OCI-LY7 (cell line): Measurements from ENCODE around the gene MAN1C1. TPM values are rescaled to one million over a fixed set of nuclear protein-coding genes. Genes with fewer than 3 reads are reported as not detected.

Experiments
- BruUV-seq: library from RNA; stranded (reverse); fragments of 400-500 nt; replicated peaks from 2 replicates; lab custom pipeline; 2021; lab: Mats Ljungman, UMichigan
- CTCF ChIA-PET: fragments of 300-600 bp; sonication (Branson Sonifier 250); formaldehyde crosslinking; loops from one replicate; lab custom pipeline; 2022; ENCODE audit warnings: antibody characterized with exemption; ENCODE audit not compliant: unreplicated experiment; lab: Charles Lee
- POLR2A ChIA-PET: fragments of 300-600 bp; sonication (Branson Sonifier 250); formaldehyde crosslinking; loops from one replicate; lab custom pipeline; 2022; ENCODE audit warnings: antibody characterized with exemption; lab: Charles Lee
- DNase-seq: peaks from one replicate; pipeline ENCODE4 v3.0.0-alpha.2; 2015; ENCODE audit warnings: low spot score
- H2AFZ ChIP-seq: fragments of 200-600 bp; sonication (generic), shearing (Covaris generic); 2 replicates; pipeline ENCODE4 v1.6.1; 2014; ENCODE audit warnings: mild to moderate bottlenecking, antibody characterized with exemption, low read length, moderate library complexity
- H3K27ac ChIP-seq: fragments of 200-600 bp; sonication (generic); 2 replicates; pipeline ENCODE4 v1.5.1; 2014; ENCODE audit warnings: mixed run types, low read depth, mild to moderate bottlenecking, moderate library complexity, low read length, inconsistent platforms; ENCODE audit not compliant: poor library complexity, severe bottlenecking
- H3K36me3 ChIP-seq: fragments of 200-600 bp; sonication (generic); 2 replicates; pipeline ENCODE4 v1.6.1; 2014; ENCODE audit warnings: mild to moderate bottlenecking, antibody characterized with exemption, low read length, moderate library complexity, mixed read lengths; ENCODE audit not compliant: insufficient read depth
- H3K4me1 ChIP-seq: fragments of 200-600 bp; sonication (generic); 2 replicates; pipeline ENCODE4 v1.5.1; 2014; ENCODE audit warnings: mild to moderate bottlenecking, low read length; ENCODE audit not compliant: insufficient read depth, poor library complexity, severe bottlenecking
- H3K4me2 ChIP-seq: fragments of 200-600 bp; sonication (generic); 2 replicates; pipeline ENCODE4 v1.6.1; 2014; ENCODE audit warnings: mild to moderate bottlenecking, low read length
- H3K4me3 ChIP-seq: fragments of 200-600 bp; sonication (generic); 2 replicates; pipeline ENCODE4 v1.5.1; 2014; ENCODE audit warnings: mild to moderate bottlenecking, low read depth, low read length; ENCODE audit not compliant: poor library complexity, severe bottlenecking
- H3K79me2 ChIP-seq: fragments of 200-600 bp; sonication (generic); 2 replicates; pipeline ENCODE4 v1.6.1; 2016; ENCODE audit warnings: low read depth, mild to moderate bottlenecking, low read length, moderate library complexity, mixed read lengths; ENCODE audit not compliant: insufficient read depth
- H3K9me2 ChIP-seq: fragments of 200-600 bp; sonication (generic); 2 replicates; pipeline ENCODE4 v1.6.1; 2016; ENCODE audit warnings: mild to moderate bottlenecking, low read length, mixed read lengths; ENCODE audit not compliant: insufficient read depth
- H3K9me3 ChIP-seq: fragments of 200-600 bp; sonication (generic); 2 replicates; pipeline ENCODE4 v1.6.1; 2014; ENCODE audit warnings: mild to moderate bottlenecking, mixed run types, low read length, mixed read lengths
- H4K20me1 ChIP-seq: fragments of 200-600 bp; sonication (generic); 2 replicates; pipeline ENCODE4 v1.6.1; 2014; ENCODE audit warnings: mild to moderate bottlenecking, antibody characterized with exemption, low read length, moderate library complexity, mixed read lengths; ENCODE audit not compliant: insufficient read depth
- CTCF ChIP-seq: fragments of 200-600 bp; sonication (generic); conservative IDR thresholded peaks from 2 replicates; pipeline ENCODE4 v1.5.1; 2014; ENCODE audit warnings: mild to moderate bottlenecking, antibody characterized with exemption, low read length, moderate library complexity, mixed read lengths
- EZH2phosphoT487 ChIP-seq: fragments of 200-600 bp; sonication (generic); IDR thresholded peaks from 2 replicates; pipeline ENCODE4 v1.6.1; 2018; ENCODE audit warnings: low read depth, borderline replicate concordance, mild to moderate bottlenecking, mixed run types, antibody characterized with exemption, low read length, moderate library complexity, mixed read lengths
- intact Hi-C: fragments of 100-400 bp; cut with micrococcal nuclease; formaldehyde crosslinking; loops from one replicate; pipeline ENCODE4 v1.10.0; 2022; ENCODE audit not compliant: unreplicated experiment
- total RNA-seq, 2 experiments: library from RNA; depleted of rRNA in 1 of 2; stranded (reverse); fragments of >200 nt in 1 of 2; shearing (Covaris generic) in 1 of 2; gene quantifications; 2 replicates each; pipeline ENCODE4 v1.2.3, GENCODE V29; 2014 to 2022

Gene MAN1C1
- total RNA-seq, 2 experiments from 2014 or later: 3.0 to 4.9 TPM

- CTCF ChIA-PET: no interaction called here
- intact Hi-C loops: no loop called here
- Histone ChIP-seq H3K4me2 (no peak overlapping the region), H3K79me2 (no peaks in the 10 kb centered on the region), H3K4me3 (no peak overlapping the region), H3K9me2 (no peaks in the 10 kb centered on the region), H2AFZ (no peak overlapping the region), H3K4me1 (peaks cover 21% of the 10 kb centered on the region), H3K9me3 (no peaks in the 10 kb centered on the region), H4K20me1 (no peaks in the 10 kb centered on the region), H3K27ac (no peak overlapping the region), H3K36me3 (no peaks in the 10 kb centered on the region)
- no peak for DNase-seq
- BruUV-seq: no TSS peak
- TF ChIP-seq CTCF (no peak), EZH2phosphoT487 (no peak)
- POLR2A ChIA-PET: no interaction called here
Measured at GRCh38 chr1:25792115-25792514, 175.5 kb downstream of the MAN1C1 start.

DNA sequence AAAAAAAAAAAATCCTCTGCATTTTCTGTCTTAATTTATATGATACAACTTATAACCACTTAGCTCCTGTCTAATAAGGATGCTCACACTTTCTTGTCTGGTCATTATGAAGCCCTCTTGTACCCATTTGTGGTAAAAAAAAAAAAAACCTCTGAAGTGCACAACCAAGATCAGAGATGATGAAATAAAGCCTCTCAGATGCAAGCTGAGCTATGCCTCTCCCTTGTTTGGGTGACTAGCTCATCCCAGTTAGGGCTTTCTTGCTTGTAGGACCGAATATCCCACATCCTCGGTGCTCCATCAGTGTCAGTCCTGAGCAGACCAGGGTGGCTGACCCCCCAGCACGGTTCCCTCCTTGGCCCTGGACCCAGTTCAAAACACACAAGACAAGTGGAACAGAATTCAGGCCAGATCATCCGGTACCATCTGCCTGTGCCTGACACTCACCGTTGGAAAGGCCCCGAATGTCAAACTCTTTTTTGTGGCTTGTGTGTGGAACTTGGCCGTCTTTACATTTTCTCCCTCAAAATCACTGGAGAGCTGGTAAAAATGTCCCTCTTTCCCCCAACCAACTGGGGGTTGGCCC, 177.1 kb downstream of the MAN1C1 start:
- Histone ChIP-seq H3K36me3 (no peaks in the 10 kb centered on the region), H3K4me1 (peaks cover 18% of the 10 kb centered on the region), H4K20me1 (no peaks in the 10 kb centered on the region), H2AFZ (no peak overlapping the region), H3K9me3 (no peaks in the 10 kb centered on the region), H3K4me3 (no peak overlapping the region), H3K9me2 (no peaks in the 10 kb centered on the region), H3K79me2 (no peaks in the 10 kb centered on the region), H3K27ac (no peak overlapping the region), H3K4me2 (no peak overlapping the region)
- intact Hi-C loops: no loop called here
- ChIA-PET CTCF (no interaction called here), POLR2A (interaction anchor here (0.7 kb wide), 1 partner anchor 572 kb away, joined by 3 read pairs; no protein-coding TSS in a partner anchor)
- no TSS peak for BruUV-seq
- DNase-seq: no peak
- TF ChIP-seq CTCF (no peak), EZH2phosphoT487 (no peak)

DNA sequence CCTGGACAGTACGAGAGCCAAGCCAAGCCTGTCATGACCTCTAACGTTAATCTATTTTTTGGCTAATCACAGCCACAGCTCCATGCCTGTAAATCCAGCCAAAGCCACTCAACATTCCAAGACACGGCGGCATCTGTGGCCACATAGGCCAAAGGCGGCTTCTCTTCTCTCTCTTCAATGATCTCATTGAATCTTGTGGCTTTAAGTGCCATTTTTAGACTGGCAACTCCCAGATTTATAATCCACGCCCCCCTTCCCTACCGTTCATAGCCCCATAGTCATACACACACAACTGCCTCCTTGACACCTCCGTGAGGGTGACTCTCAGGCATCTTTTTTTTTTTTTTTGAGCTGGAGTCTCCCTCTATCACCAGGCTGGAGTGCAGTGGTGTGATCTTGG, 177.7 kb downstream of the MAN1C1 start:
- Histone ChIP-seq H3K4me2 (no peak overlapping the region), H3K9me3 (no peaks in the 10 kb centered on the region), H3K27ac (no peak overlapping the region), H4K20me1 (no peaks in the 10 kb centered on the region), H3K36me3 (no peaks in the 10 kb centered on the region), H3K79me2 (no peaks in the 10 kb centered on the region), H3K4me3 (no peak overlapping the region), H2AFZ (no peak overlapping the region), H3K9me2 (no peaks in the 10 kb centered on the region), H3K4me1 (peaks cover 21% of the 10 kb centered on the region)
- ChIA-PET CTCF (interaction anchor here (0.6 kb wide), 1 partner anchor 222 kb away, joined by 4 read pairs; no protein-coding TSS in a partner anchor), POLR2A (interaction anchor here (0.6 kb wide), 1 partner anchor 530 kb away, joined by 3 read pairs; no protein-coding TSS in a partner anchor)
- intact Hi-C loops: no loop called here
- DNase-seq: no peak
- TF ChIP-seq CTCF (no peak), EZH2phosphoT487 (no peak)
- BruUV-seq: no TSS peak
